GM23338 (cell line): Measurements from ENCODE around the gene FMN2.

ENCODE experiments used
- CREB1 ChIP-seq: fragments of 250-450 bp; sonication (Bioruptor Pico); IDR thresholded peaks from 2 replicates; pipeline ENCODE4 v1.5.0; 2020; ENCODE audit warnings: low read depth, mild to moderate bottlenecking, moderate library complexity
- EZH2 ChIP-seq: fragments of 200-600 bp; sonication (generic); IDR thresholded peaks from one replicate; pipeline ENCODE4 v1.8.0; 2017; ENCODE audit warnings: antibody characterized with exemption, mild to moderate bottlenecking, low read depth; ENCODE audit not compliant: unreplicated experiment
- EZH2phosphoT487 ChIP-seq: fragments of 200-600 bp; sonication (generic); IDR thresholded peaks from one replicate; pipeline ENCODE4 v1.8.1; 2018; ENCODE audit warnings: antibody characterized with exemption; ENCODE audit not compliant: unreplicated experiment
- JUNB ChIP-seq: IDR thresholded peaks from one replicate; pipeline ENCODE4 v1.6.1; 2016; ENCODE audit warnings: antibody characterized with exemption; ENCODE audit not compliant: unreplicated experiment
- NANOG ChIP-seq: IDR thresholded peaks from 2 replicates; pipeline ENCODE4 v1.6.1; 2016; ENCODE audit warnings: antibody characterized with exemption, borderline replicate concordance
- POLR2AphosphoS5 ChIP-seq: IDR thresholded peaks from 2 replicates; pipeline ENCODE4 v1.6.1; 2016; ENCODE audit warnings: antibody characterized with exemption, low read depth
- STAT1 ChIP-seq: IDR thresholded peaks from one replicate; pipeline ENCODE4 v1.6.1; 2016; ENCODE audit warnings: antibody characterized with exemption; ENCODE audit not compliant: unreplicated experiment
- ZNF114 ChIP-seq: fragments of 250-450 bp; sonication (Bioruptor Pico); IDR thresholded peaks from 2 replicates; pipeline ENCODE4 v1.5.0; 2020; ENCODE audit warnings: mild to moderate bottlenecking, moderate library complexity
- ZNF331 ChIP-seq: fragments of 250-450 bp; sonication (Bioruptor Pico); IDR thresholded peaks from 2 replicates; pipeline ENCODE4 v1.5.0; 2020; ENCODE audit warnings: low read depth, mild to moderate bottlenecking, moderate library complexity
- TF ChIP-seq, protein P1 (sequence below), 2 experiments: fragments of 200-600 bp in 1 of 2; sonication (generic) in 1 of 2; conservative IDR thresholded peaks; 2 replicates each; pipeline versions ENCODE4 v1.5.1 to v1.6.1; 2016 to 2017; ENCODE audit warnings: antibody characterized with exemption in 2 of 2, low read depth in 2 of 2, mild to moderate bottlenecking in 2 of 2, moderate library complexity in 1 of 2
- TF ChIP-seq, protein P2 (sequence below): IDR thresholded peaks from one replicate; pipeline ENCODE4 v1.6.1; 2018; ENCODE audit warnings: antibody characterized with exemption; ENCODE audit not compliant: unreplicated experiment
- TF ChIP-seq, protein P3 (sequence below): IDR thresholded peaks from 2 replicates; pipeline ENCODE4 v1.6.1; 2016; ENCODE audit warnings: antibody characterized with exemption
- TF ChIP-seq, protein P4 (sequence below): fragments of 250-450 bp; sonication (Bioruptor Pico); IDR thresholded peaks from 2 replicates; pipeline ENCODE4 v1.5.0; 2020; ENCODE audit warnings: mild to moderate bottlenecking, moderate library complexity

DNA sequence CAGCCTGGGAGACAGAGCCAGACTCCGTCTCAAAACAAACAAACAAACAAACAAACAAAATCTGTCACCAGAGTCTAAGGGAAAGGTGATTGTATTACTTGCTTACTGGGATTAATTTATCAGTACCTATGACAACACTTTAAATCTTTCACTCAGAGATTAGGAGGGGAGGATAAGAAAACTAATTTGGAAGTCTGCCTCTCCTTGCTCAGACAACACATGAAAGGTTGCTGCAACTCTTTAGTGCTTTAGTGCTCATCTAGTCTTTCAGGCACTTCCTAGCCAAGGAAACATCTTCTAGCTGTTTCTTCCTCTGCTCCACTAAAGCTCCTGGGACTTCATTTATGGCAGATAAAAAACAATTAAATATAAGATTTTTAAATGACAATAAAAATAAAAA lies 7.3 kb upstream of the FMN2 start:
- TF ChIP-seq, protein P1, sequence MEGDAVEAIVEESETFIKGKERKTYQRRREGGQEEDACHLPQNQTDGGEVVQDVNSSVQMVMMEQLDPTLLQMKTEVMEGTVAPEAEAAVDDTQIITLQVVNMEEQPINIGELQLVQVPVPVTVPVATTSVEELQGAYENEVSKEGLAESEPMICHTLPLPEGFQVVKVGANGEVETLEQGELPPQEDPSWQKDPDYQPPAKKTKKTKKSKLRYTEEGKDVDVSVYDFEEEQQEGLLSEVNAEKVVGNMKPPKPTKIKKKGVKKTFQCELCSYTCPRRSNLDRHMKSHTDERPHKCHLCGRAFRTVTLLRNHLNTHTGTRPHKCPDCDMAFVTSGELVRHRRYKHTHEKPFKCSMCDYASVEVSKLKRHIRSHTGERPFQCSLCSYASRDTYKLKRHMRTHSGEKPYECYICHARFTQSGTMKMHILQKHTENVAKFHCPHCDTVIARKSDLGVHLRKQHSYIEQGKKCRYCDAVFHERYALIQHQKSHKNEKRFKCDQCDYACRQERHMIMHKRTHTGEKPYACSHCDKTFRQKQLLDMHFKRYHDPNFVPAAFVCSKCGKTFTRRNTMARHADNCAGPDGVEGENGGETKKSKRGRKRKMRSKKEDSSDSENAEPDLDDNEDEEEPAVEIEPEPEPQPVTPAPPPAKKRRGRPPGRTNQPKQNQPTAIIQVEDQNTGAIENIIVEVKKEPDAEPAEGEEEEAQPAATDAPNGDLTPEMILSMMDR (conservative IDR thresholded peaks at IDR 0.05; ENCODE audit: low read depth in 2 of 2): no peak
- TF ChIP-seq POLR2AphosphoS5: no peak
- TF ChIP-seq EZH2phosphoT487: no peak
- TF ChIP-seq CREB1: no peak
- TF ChIP-seq STAT1: no peak
- TF ChIP-seq, protein P2, sequence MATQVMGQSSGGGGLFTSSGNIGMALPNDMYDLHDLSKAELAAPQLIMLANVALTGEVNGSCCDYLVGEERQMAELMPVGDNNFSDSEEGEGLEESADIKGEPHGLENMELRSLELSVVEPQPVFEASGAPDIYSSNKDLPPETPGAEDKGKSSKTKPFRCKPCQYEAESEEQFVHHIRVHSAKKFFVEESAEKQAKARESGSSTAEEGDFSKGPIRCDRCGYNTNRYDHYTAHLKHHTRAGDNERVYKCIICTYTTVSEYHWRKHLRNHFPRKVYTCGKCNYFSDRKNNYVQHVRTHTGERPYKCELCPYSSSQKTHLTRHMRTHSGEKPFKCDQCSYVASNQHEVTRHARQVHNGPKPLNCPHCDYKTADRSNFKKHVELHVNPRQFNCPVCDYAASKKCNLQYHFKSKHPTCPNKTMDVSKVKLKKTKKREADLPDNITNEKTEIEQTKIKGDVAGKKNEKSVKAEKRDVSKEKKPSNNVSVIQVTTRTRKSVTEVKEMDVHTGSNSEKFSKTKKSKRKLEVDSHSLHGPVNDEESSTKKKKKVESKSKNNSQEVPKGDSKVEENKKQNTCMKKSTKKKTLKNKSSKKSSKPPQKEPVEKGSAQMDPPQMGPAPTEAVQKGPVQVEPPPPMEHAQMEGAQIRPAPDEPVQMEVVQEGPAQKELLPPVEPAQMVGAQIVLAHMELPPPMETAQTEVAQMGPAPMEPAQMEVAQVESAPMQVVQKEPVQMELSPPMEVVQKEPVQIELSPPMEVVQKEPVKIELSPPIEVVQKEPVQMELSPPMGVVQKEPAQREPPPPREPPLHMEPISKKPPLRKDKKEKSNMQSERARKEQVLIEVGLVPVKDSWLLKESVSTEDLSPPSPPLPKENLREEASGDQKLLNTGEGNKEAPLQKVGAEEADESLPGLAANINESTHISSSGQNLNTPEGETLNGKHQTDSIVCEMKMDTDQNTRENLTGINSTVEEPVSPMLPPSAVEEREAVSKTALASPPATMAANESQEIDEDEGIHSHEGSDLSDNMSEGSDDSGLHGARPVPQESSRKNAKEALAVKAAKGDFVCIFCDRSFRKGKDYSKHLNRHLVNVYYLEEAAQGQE: no peak
- TF ChIP-seq, protein P3, sequence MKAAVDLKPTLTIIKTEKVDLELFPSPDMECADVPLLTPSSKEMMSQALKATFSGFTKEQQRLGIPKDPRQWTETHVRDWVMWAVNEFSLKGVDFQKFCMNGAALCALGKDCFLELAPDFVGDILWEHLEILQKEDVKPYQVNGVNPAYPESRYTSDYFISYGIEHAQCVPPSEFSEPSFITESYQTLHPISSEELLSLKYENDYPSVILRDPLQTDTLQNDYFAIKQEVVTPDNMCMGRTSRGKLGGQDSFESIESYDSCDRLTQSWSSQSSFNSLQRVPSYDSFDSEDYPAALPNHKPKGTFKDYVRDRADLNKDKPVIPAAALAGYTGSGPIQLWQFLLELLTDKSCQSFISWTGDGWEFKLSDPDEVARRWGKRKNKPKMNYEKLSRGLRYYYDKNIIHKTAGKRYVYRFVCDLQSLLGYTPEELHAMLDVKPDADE: no peak
- no peak for TF ChIP-seq EZH2
- no peak for TF ChIP-seq JUNB
- no peak for TF ChIP-seq ZNF331 (CRISPR knock-in tag)
- no peak for TF ChIP-seq NANOG
- no peak for TF ChIP-seq ZNF114 (CRISPR knock-in tag)
- TF ChIP-seq, protein P4, sequence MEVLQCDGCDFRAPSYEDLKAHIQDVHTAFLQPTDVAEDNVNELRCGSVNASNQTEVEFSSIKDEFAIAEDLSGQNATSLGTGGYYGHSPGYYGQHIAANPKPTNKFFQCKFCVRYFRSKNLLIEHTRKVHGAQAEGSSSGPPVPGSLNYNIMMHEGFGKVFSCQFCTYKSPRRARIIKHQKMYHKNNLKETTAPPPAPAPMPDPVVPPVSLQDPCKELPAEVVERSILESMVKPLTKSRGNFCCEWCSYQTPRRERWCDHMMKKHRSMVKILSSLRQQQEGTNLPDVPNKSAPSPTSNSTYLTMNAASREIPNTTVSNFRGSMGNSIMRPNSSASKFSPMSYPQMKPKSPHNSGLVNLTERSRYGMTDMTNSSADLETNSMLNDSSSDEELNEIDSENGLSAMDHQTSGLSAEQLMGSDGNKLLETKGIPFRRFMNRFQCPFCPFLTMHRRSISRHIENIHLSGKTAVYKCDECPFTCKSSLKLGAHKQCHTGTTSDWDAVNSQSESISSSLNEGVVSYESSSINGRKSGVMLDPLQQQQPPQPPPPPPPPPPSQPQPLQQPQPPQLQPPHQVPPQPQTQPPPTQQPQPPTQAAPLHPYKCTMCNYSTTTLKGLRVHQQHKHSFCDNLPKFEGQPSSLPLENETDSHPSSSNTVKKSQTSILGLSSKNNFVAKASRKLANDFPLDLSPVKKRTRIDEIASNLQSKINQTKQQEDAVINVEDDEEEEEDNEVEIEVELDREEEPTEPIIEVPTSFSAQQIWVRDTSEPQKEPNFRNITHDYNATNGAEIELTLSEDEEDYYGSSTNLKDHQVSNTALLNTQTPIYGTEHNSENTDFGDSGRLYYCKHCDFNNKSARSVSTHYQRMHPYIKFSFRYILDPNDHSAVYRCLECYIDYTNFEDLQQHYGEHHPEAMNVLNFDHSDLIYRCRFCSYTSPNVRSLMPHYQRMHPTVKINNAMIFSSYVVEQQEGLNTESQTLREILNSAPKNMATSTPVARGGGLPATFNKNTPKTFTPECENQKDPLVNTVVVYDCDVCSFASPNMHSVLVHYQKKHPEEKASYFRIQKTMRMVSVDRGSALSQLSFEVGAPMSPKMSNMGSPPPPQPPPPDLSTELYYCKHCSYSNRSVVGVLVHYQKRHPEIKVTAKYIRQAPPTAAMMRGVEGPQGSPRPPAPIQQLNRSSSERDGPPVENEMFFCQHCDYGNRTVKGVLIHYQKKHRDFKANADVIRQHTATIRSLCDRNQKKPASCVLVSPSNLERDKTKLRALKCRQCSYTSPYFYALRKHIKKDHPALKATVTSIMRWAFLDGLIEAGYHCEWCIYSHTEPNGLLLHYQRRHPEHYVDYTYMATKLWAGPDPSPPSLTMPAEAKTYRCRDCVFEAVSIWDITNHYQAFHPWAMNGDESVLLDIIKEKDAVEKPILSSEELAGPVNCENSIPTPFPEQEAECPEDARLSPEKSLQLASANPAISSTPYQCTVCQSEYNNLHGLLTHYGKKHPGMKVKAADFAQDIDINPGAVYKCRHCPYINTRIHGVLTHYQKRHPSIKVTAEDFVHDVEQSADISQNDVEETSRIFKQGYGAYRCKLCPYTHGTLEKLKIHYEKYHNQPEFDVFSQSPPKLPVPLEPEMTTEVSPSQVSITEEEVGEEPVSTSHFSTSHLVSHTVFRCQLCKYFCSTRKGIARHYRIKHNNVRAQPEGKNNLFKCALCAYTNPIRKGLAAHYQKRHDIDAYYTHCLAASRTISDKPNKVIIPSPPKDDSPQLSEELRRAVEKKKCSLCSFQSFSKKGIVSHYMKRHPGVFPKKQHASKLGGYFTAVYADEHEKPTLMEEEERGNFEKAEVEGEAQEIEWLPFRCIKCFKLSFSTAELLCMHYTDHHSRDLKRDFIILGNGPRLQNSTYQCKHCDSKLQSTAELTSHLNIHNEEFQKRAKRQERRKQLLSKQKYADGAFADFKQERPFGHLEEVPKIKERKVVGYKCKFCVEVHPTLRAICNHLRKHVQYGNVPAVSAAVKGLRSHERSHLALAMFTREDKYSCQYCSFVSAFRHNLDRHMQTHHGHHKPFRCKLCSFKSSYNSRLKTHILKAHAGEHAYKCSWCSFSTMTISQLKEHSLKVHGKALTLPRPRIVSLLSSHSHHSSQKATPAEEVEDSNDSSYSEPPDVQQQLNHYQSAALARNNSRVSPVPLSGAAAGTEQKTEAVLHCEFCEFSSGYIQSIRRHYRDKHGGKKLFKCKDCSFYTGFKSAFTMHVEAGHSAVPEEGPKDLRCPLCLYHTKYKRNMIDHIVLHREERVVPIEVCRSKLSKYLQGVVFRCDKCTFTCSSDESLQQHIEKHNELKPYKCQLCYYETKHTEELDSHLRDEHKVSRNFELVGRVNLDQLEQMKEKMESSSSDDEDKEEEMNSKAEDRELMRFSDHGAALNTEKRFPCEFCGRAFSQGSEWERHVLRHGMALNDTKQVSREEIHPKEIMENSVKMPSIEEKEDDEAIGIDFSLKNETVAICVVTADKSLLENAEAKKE (CRISPR knock-in tag): no peak
